Esophagus squamous epithelium (tissue), 5 donors: ENCODE measurements around the gene KIAA2012. TPM values are rescaled to one million over a fixed set of nuclear protein-coding genes. Genes with fewer than 3 reads are reported as not detected.

Experiments
- DNase-seq: peaks from one replicate; lab custom pipeline; 2025; lab: John Stamatoyannopoulos, UW
- H3K27ac ChIP-seq, 4 donors: fragments of 200-600 bp; sonication (generic); one replicate each; pipeline ENCODE4 v1.5.1; 2016 to 2019; ENCODE audit warnings: mild to moderate bottlenecking in 1 of 4
- H3K27me3 ChIP-seq, 4 donors: fragments of 200-600 bp; sonication (generic); 1 replicate in 3 of 4; 2 replicates in 1 of 4; pipeline versions ENCODE4 v1.5.1 to v1.6.0; 2017 to 2021; ENCODE audit warnings: antibody characterized with exemption in 1 of 4
- H3K36me3 ChIP-seq, 3 donors: fragments of 200-600 bp; sonication (generic); one replicate each; pipeline ENCODE4 v1.5.1; 2016 to 2019
- H3K4me1 ChIP-seq, 3 donors: fragments of 200-600 bp; sonication (generic); one replicate each; pipeline ENCODE4 v1.5.1; 2017 to 2019
- H3K4me3 ChIP-seq, 4 donors: fragments of 200-600 bp; sonication (generic); 1 replicate in 3 of 4; 2 replicates in 1 of 4; pipeline ENCODE4 v1.5.1; 2016 to 2019; ENCODE audit warnings: mild to moderate bottlenecking in 2 of 4, moderate library complexity in 1 of 4
- H3K9me3 ChIP-seq, 3 donors: fragments of 200-600 bp; sonication (generic); one replicate each; pipeline ENCODE4 v1.5.1; 2016 to 2019
- POLR2A ChIP-seq, 4 donors: fragments of 450-650 bp; IDR thresholded peaks; one replicate each; pipeline ENCODE4 v1.6.1; 2017; ENCODE audit warnings: antibody characterized with exemption in 4 of 4, mild to moderate bottlenecking in 4 of 4, moderate library complexity in 3 of 4
- WGBS, 2 donors: methylation state at CpG; one replicate each; pipeline ENCODE4 v1.1.5; 2018; 5-methylcytosine and 5-hydroxymethylcytosine counted together
- intact Hi-C: fragments of 100-400 bp; cut with DNase I; formaldehyde crosslinking; loops from one replicate; pipeline ENCODE4 v1.15.0; 2022
- total RNA-seq, 4 donors: library from RNA; depleted of rRNA; stranded (reverse); fragments of >200 nt; gene quantifications; one replicate each; pipeline ENCODE4 v1.1.0, GENCODE V29; 2016
- TF ChIP-seq, protein P1 (sequence below), 6 experiments: fragments of 450-650 bp in 4 of 6; fragments of 200-600 bp in 2 of 6; sonication (generic) in 2 of 6; IDR thresholded peaks; one replicate each; pipeline ENCODE4 v1.5.1; 2016 to 2019; ENCODE audit warnings: antibody characterized with exemption in 6 of 6, mild to moderate bottlenecking in 4 of 6, moderate library complexity in 4 of 6
- donor health status: DM: yes; HTN: yes; CAD: no.

Gene KIAA2012
- total RNA-seq, 4 donors from 2014 or later = not detected

DNA sequence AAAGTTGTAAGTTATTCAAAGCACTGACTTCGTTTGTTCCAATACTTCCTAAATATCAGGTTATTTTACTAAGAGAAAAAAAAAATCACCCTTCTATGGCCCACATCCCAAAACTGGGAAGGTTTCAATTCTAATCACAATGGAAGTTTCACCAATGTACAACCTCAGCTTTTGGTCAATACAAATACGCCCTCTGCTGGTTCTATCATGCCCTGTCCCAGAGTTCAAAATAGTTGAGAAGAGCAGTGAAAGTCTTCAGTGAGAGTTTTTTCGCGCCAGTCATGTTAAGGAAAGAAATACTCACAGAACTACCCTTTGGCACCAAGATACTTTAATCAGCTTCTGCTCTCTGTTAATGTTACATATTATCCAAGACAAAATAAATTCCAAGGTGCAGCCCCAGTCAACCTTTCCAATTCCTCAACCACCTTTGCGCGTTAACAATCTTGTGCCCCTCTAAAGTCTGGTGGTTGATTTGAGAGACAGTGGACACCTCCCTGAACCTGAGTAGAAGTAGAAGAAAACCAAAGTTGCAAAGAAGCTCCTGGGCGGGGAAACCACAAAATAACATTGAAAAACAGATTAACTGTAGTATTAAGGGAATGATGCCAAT lies 105.4 kb downstream of the KIAA2012 start:
- Histone ChIP-seq H3K27me3 (no peaks in the 10 kb centered on the region), H3K9me3 (no peaks in the 10 kb centered on the region), H3K36me3 (no peaks in the 10 kb centered on the region), H3K4me3 (no peak overlapping the region), H3K4me1 (no peaks in the 10 kb centered on the region), H3K27ac (no peak overlapping the region)
- intact Hi-C loops = loop anchor here (5.0 kb wide), 1 partner anchor 316 kb away; no protein-coding TSS in a partner anchor
- DNase-seq = no peak
- WGBS, 2 donors = 39 to 50% methylated on average over 7 of the region's 7 CpGs
- no peak for TF ChIP-seq POLR2A (IDR thresholded peaks at IDR 0.05)
- TF ChIP-seq, protein P1, sequence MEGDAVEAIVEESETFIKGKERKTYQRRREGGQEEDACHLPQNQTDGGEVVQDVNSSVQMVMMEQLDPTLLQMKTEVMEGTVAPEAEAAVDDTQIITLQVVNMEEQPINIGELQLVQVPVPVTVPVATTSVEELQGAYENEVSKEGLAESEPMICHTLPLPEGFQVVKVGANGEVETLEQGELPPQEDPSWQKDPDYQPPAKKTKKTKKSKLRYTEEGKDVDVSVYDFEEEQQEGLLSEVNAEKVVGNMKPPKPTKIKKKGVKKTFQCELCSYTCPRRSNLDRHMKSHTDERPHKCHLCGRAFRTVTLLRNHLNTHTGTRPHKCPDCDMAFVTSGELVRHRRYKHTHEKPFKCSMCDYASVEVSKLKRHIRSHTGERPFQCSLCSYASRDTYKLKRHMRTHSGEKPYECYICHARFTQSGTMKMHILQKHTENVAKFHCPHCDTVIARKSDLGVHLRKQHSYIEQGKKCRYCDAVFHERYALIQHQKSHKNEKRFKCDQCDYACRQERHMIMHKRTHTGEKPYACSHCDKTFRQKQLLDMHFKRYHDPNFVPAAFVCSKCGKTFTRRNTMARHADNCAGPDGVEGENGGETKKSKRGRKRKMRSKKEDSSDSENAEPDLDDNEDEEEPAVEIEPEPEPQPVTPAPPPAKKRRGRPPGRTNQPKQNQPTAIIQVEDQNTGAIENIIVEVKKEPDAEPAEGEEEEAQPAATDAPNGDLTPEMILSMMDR (IDR thresholded peaks at IDR 0.05) = peak; percentile 75 to 86 (median 80)

DNA sequence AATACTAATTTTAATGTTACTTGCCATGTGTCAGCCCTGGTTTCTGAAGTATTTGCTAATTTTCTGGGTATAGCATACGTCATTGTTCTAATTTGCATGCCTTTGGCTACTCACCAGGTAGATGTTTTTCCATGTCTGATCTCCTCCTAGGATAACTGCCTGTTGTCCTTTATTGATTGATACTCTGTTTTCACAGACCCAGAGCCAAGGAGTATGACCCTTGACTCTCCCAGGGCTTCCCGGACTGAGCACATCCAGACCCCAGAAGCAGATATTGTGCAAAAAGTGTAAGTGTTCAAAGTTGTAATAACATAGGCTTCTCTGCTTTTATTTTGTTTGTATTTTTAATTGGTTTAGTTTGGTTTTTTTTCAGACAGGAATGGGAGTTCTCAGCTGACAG lies 111.5 kb downstream of the KIAA2012 start:
- intact Hi-C loops = no loop called here
- H3K9me3 ChIP-seq = no peaks in the 10 kb centered on the region
- H3K36me3 ChIP-seq = no peaks in the 10 kb centered on the region
- WGBS, 2 donors = 66 to 75% methylated on average over 2 of the region's 2 CpGs
- no peak for TF ChIP-seq POLR2A (IDR thresholded peaks at IDR 0.05)
- TF ChIP-seq, protein P1 (IDR thresholded peaks at IDR 0.05) = no peak
- H3K27me3 ChIP-seq = peaks cover 0 to 3% (median 0%) of the 10 kb centered on the region in 4 donors
- H3K27ac ChIP-seq = no peak overlapping the region
- no peaks in the 10 kb centered on the region for H3K4me1 ChIP-seq
- DNase-seq = no peak
- no peak overlapping the region for H3K4me3 ChIP-seq

DNA sequence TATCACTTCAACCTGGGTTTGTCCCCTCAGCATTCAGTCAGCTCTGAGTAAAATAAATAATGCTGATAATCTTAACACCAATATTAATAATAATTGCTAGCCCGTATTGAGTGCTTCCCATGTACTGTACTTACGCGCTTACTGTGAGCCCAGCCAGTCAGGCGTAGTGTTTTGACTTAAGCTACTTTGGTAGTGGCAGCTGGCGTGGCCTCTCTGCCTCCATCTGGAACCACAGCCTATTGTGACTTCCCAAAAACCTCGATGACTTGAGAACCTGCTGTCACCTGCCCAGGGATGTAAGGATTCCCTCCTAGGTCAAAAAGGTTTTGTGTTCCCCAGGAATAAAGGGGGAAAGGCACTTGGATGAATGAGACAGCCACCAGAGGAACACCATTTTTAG lies 112.1 kb downstream of the KIAA2012 start:
- no peak for TF ChIP-seq POLR2A (IDR thresholded peaks at IDR 0.05)
- TF ChIP-seq, protein P1 (IDR thresholded peaks at IDR 0.05) = no peak
- Histone ChIP-seq H3K4me1 (no peaks in the 10 kb centered on the region), H3K4me3 (no peak overlapping the region), H3K9me3 (no peaks in the 10 kb centered on the region), H3K36me3 (no peaks in the 10 kb centered on the region), H3K27me3 (peaks cover 0 to 3% (median 0%) of the 10 kb centered on the region in 4 donors), H3K27ac (no peak overlapping the region)
- intact Hi-C loops = no loop called here
- no peak for DNase-seq
- WGBS, 2 donors = 78 to 79% methylated on average over 6 of the region's 6 CpGs

DNA sequence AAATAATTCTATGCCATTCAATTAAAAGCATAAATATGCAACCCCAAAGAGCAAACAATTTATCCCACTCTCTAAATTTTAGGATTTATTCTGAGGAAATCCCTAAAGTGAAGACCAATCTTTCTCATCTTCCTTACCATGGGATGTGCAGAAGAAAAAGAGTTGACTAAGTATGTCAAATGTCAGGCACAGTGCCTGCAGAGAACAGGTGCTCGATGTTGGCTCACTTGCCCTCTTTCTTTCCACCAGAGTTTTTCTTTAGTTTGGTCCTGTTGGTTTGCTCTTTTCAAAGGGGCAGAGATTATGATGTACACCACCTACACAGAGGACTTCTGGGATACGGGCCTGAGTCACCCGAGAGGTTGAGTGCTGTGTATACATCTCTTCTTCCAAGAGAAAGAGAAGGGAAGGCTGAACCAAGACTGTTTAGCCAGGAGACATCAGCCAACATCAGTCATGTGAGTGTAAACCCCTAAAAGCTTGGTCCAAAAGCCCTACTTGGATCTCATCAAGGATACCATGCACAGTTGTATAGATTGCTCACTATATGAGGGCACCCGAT lies 113.7 kb downstream of the KIAA2012 start:
- 77 to 85% methylated on average over 4 of the region's 4 CpGs for WGBS, 2 donors
- H3K27me3 ChIP-seq = peaks cover 0 to 3% (median 0%) of the 10 kb centered on the region in 4 donors
- H3K36me3 ChIP-seq = no peaks in the 10 kb centered on the region
- no peak overlapping the region for H3K4me3 ChIP-seq
- no peaks in the 10 kb centered on the region for H3K4me1 ChIP-seq
- no peak for DNase-seq
- no peak overlapping the region for H3K27ac ChIP-seq
- intact Hi-C loops = no loop called here
- no peak for TF ChIP-seq POLR2A (IDR thresholded peaks at IDR 0.05)
- TF ChIP-seq, protein P1 (IDR thresholded peaks at IDR 0.05) = no peak
- no peaks in the 10 kb centered on the region for H3K9me3 ChIP-seq

DNA sequence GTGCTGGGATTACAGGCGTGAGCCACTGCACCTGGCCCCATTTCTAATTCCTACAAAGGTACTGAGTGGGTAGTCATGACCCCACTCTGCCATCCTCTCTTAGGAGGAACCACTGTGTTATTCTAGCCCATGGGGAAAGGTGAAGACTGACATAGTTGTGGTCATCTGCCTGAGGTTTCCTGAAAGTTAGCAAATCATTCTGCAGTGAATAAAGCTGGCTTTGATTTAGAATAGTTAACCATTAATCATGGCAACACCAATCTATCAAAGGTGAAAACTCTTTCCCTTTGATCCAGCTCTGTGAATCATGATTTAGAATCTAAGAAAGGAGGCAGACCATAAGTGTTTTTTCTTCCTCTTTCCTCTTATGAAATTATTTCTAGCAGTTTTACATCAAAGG lies 114.5 kb downstream of the KIAA2012 start:
- intact Hi-C loops = no loop called here
- no peak for DNase-seq
- Histone ChIP-seq H3K27ac (no peak overlapping the region), H3K4me3 (no peak overlapping the region), H3K27me3 (peaks cover 0 to 3% (median 0%) of the 10 kb centered on the region in 4 donors), H3K4me1 (no peaks in the 10 kb centered on the region), H3K9me3 (no peaks in the 10 kb centered on the region), H3K36me3 (no peaks in the 10 kb centered on the region)
- no peak for TF ChIP-seq POLR2A (IDR thresholded peaks at IDR 0.05)
- TF ChIP-seq, protein P1 (IDR thresholded peaks at IDR 0.05) = no peak
- WGBS, 2 donors = 75 to 80% methylated on average over 1 of the region's 1 CpG
